Lower leg skin (tissue), 4 donors: Measurements from ENCODE around the gene PSMD2. TPM values are rescaled to one million over a fixed set of nuclear protein-coding genes. Genes with fewer than 3 reads are reported as not detected.
A peak's percentile ranks its signal among the peaks of the same experiment; 100 is the strongest.

Experiments used
- DNase-seq, 2 donors: peaks; one replicate each; pipeline ENCODE4 v3.0.0-alpha.2; 2019; ENCODE audit warnings: low spot score in 2 of 2
- H3K4me3 ChIP-seq: fragments of 200-600 bp; sonication (generic); 2 replicates; pipeline ENCODE4 v1.5.1; 2017; ENCODE audit warnings: mild to moderate bottlenecking, low read depth; ENCODE audit not compliant: poor library complexity, severe bottlenecking
- CTCF ChIP-seq, 3 donors: fragments of 450-650 bp; IDR thresholded peaks; one replicate each; pipeline ENCODE4 v1.5.1; 2016; ENCODE audit warnings: antibody characterized with exemption in 3 of 3, mild to moderate bottlenecking in 3 of 3, moderate library complexity in 2 of 3
- POLR2A ChIP-seq, 2 donors: fragments of 450-650 bp; IDR thresholded peaks; one replicate each; pipeline ENCODE4 v1.6.1; 2016 to 2017; ENCODE audit warnings: antibody characterized with exemption in 2 of 2, mild to moderate bottlenecking in 1 of 2, moderate library complexity in 1 of 2
- WGBS, 2 donors: methylation state at CpG; one replicate each; pipeline ENCODE4 v1.1.5; 2018; 5-methylcytosine and 5-hydroxymethylcytosine counted together
- intact Hi-C: fragments of 100-400 bp; cut with DNase I; formaldehyde crosslinking; loops from one replicate; pipeline ENCODE4 v1.15.0; 2023; ENCODE audit warnings: low total_unique reads
- total RNA-seq, 4 donors: library from RNA; depleted of rRNA; stranded (reverse); fragments of >200 nt; gene quantifications; one replicate each; pipeline ENCODE4 v1.1.0, GENCODE V29; 2016

Gene PSMD2
- total RNA-seq, 4 donors from 2014 or later = 194 to 263 (median 211) TPM

GRCh38 chr3:184354121-184354728, 55.2 kb downstream of the PSMD2 start:
- DNase-seq = peak in 1 of 2 donors; percentile 89
- WGBS, 2 donors = 57 to 60% methylated on average over 12 to 18 of the region's 18 CpGs
- no peak overlapping the region for H3K4me3 ChIP-seq
- TF ChIP-seq POLR2A (IDR thresholded peaks at IDR 0.05) (no peak), CTCF (IDR thresholded peaks at IDR 0.05) (no peak)
- intact Hi-C loops = loop anchor here (10.0 kb wide), 1 partner anchor 49 kb away; no protein-coding TSS in a partner anchor

GRCh38 chr3:184354754-184355153, 55.7 kb downstream of the PSMD2 start:
- DNase-seq = no peak
- H3K4me3 ChIP-seq = no peak overlapping the region
- intact Hi-C loops = loop anchor here (10.0 kb wide), 1 partner anchor 50 kb away; no protein-coding TSS in a partner anchor
- 77 to 80% methylated on average over 8 of the region's 8 CpGs for WGBS, 2 donors
- no peak for TF ChIP-seq POLR2A (IDR thresholded peaks at IDR 0.05)
- TF ChIP-seq CTCF (IDR thresholded peaks at IDR 0.05) = no peak

GRCh38 chr3:184355261-184356040, 56.4 kb downstream of the PSMD2 start:
- intact Hi-C loops = loop anchor here (10.0 kb wide), 1 partner anchor 51 kb away; no protein-coding TSS in a partner anchor
- WGBS, 2 donors = 75 to 84% methylated on average over 18 of the region's 18 CpGs
- H3K4me3 ChIP-seq = no peak overlapping the region
- TF ChIP-seq POLR2A (IDR thresholded peaks at IDR 0.05) = no peak
- no peak for TF ChIP-seq CTCF (IDR thresholded peaks at IDR 0.05)
- DNase-seq = peak in 1 of 2 donors; percentile 79

- H3K4me3 ChIP-seq = no peak overlapping the region
- WGBS, 2 donors = 93% methylated on average over 24 of the region's 24 CpGs
- intact Hi-C loops = loop anchor here (10.0 kb wide), 1 partner anchor 53 kb away; no protein-coding TSS in a partner anchor
- TF ChIP-seq CTCF (IDR thresholded peaks at IDR 0.05) = no peak
- no peak for TF ChIP-seq POLR2A (IDR thresholded peaks at IDR 0.05)
- peak in 1 of 2 donors; percentile 76 for DNase-seq
These were observed 58.4 kb downstream of the PSMD2 start for GRCh38 chr3:184357248-184358123.

- intact Hi-C loops = loop anchor here (10.0 kb wide), 1 partner anchor 53 kb away; no protein-coding TSS in a partner anchor
- 92 to 97% methylated on average over 11 to 12 of the region's 12 CpGs for WGBS, 2 donors
- TF ChIP-seq POLR2A (IDR thresholded peaks at IDR 0.05) (no peak), CTCF (IDR thresholded peaks at IDR 0.05) (no peak)
- peak in 1 of 2 donors; percentile 75 for DNase-seq
- no peak overlapping the region for H3K4me3 ChIP-seq
These were observed 59.2 kb downstream of the PSMD2 start for GRCh38 chr3:184358124-184358767.
